OCI-LY3 (cell line): ENCODE data around the gene RRP9.
"Not testable (repeated sequence)": the region's sequence is repeated elsewhere in the genome, so short reads cannot be mapped to it uniquely, and the experiment has no call there.

Experiments
- CTCF ChIP-seq: fragments of 200-600, 300-600 bp; sonication (generic); IDR thresholded peaks from 2 replicates; pipeline ENCODE4 v1.5.1; 2014; ENCODE audit warnings: antibody characterized with exemption, low read length, low read depth
- EZH2phosphoT487 ChIP-seq: fragments of 200-600 bp; shearing (Covaris generic); IDR thresholded peaks from 2 replicates; pipeline ENCODE4 v1.6.1; 2018; ENCODE audit warnings: antibody characterized with exemption, mixed run types, low read depth

GRCh38 chr3:51900043-51900442 lies 41.7 kb downstream of the RRP9 start:
- not testable (repeated sequence) for TF ChIP-seq CTCF, EZH2phosphoT487
